GM12801 (cell line): ENCODE results near the gene HPCAL1.

Experiments
- CTCF ChIP-seq: IDR thresholded peaks from one replicate; pipeline ENCODE4 v1.5.1; 2011; ENCODE audit warnings: control low read depth; ENCODE audit not compliant: insufficient read length; ENCODE audit errors: extremely low read depth

HPCAL1 gene

GRCh38 chr2:10460366-10460796 is 157.7 kb downstream of the HPCAL1 start:
- no peak for TF ChIP-seq CTCF

- no peak for TF ChIP-seq CTCF
Observed at GRCh38 chr2:10462178-10463083, 159.7 kb downstream of the HPCAL1 start.

- no peak for TF ChIP-seq CTCF
Observed at GRCh38 chr2:10465910-10466309, 163.2 kb downstream of the HPCAL1 start.

- TF ChIP-seq CTCF = no peak
Observed at GRCh38 chr2:10466801-10467200, 164.1 kb downstream of the HPCAL1 start.

- TF ChIP-seq CTCF = no peak
Observed at GRCh38 chr2:10467401-10467800, 164.7 kb downstream of the HPCAL1 start.

- no peak for TF ChIP-seq CTCF
Observed at GRCh38 chr2:10469301-10469700, 166.6 kb downstream of the HPCAL1 start.

GRCh38 chr2:10469955-10470608 is 167.4 kb downstream of the HPCAL1 start:
- no peak for TF ChIP-seq CTCF
